ENCODE data around the gene RTP3.

DNA sequence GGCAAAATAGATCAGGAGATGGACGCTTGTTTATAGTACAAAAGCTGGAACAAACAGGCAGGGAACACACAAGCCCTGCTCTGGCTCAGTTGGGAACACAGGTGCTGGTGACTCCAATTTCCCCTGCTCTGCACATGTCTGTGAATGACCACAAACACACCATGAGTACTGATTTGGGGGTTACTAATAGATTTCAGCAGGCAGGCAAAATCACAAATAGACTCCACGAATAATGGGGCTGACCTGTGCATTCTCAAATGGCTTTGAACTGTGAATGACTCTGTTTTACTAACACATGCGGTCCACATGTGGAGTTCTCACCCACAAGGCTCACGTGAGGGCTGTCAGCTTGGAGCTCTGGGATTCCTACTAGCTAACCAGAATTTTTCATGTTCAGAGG, 3.9 kb downstream of the RTP3 start:
- TF ChIP-seq POLR2A (IDR thresholded peaks at IDR 0.05; ENCODE audit: control extremely low read depth in 1 of 2, low read depth in 2 of 2, low read length in 2 of 2), result no peak
- TF ChIP-seq TBP (IDR thresholded peaks at IDR 0.05; ENCODE audit: low read depth, low read length), result no peak
- no peak for TF ChIP-seq POU5F1 (IDR thresholded peaks at IDR 0.05; ENCODE audit: low read depth, low read length)
- no peak for TF ChIP-seq FOSL1 (IDR thresholded peaks at IDR 0.05; ENCODE audit: insufficient read depth, low read depth, low read length)
- no peak for TF ChIP-seq TAF1 (IDR thresholded peaks at IDR 0.05; ENCODE audit: low read depth, low read length)
- no peak for TF ChIP-seq CTCF (IDR thresholded peaks at IDR 0.05; ENCODE audit: control extremely low read depth in 1 of 3, insufficient read depth in 1 of 3, low read depth in 1 of 3, low read length in 3 of 3)
- TF ChIP-seq POLR2AphosphoS5 (IDR thresholded peaks at IDR 0.05; ENCODE audit: low read depth, low read length), result no peak
- TF ChIP-seq GABPA (IDR thresholded peaks at IDR 0.05; ENCODE audit: borderline replicate concordance, insufficient read depth, low read length), result no peak
- TF ChIP-seq KDM5A (IDR thresholded peaks at IDR 0.05; ENCODE audit: low read length), result no peak
- TF ChIP-seq HDAC6 (IDR thresholded peaks at IDR 0.05; ENCODE audit: low read depth, low read length), result no peak
- TF ChIP-seq SRF (IDR thresholded peaks at IDR 0.05; ENCODE audit: low read depth, low read length), result no peak
- TF ChIP-seq BACH1 (IDR thresholded peaks at IDR 0.05; ENCODE audit: low read length), result no peak
- TF ChIP-seq SIN3A (conservative IDR thresholded peaks at IDR 0.05 in 1 of 2, IDR thresholded peaks at IDR 0.05 in 1 of 2; ENCODE audit: low read depth in 1 of 2, low read length in 2 of 2), result no peak
- no peak for TF ChIP-seq SP4 (IDR thresholded peaks at IDR 0.05; ENCODE audit: low read length)
